HUES48 (cell line): ENCODE data around the gene SOS2.

ENCODE experiments used
- H3K27ac ChIP-seq: one replicate; pipeline ENCODE4 v1.7.0; 2013; ENCODE audit warnings: low read depth, low read length, inconsistent platforms
- H3K27me3 ChIP-seq: 2 replicates; pipeline ENCODE4 v1.6.1; 2013; ENCODE audit warnings: mild to moderate bottlenecking, low read length; ENCODE audit not compliant: control insufficient read depth, insufficient read depth
- H3K36me3 ChIP-seq: 2 replicates; pipeline ENCODE4 v1.6.1; 2013; ENCODE audit warnings: low read length; ENCODE audit not compliant: control insufficient read depth, insufficient read depth
- H3K4me1 ChIP-seq: 2 replicates; pipeline ENCODE4 v1.6.1; 2013; ENCODE audit warnings: mild to moderate bottlenecking, low read length; ENCODE audit not compliant: control insufficient read depth, insufficient read depth
- H3K4me3 ChIP-seq: 2 replicates; pipeline ENCODE4 v1.5.1; 2013; ENCODE audit warnings: mild to moderate bottlenecking, low read depth, low read length
- H3K9ac ChIP-seq: 2 replicates; pipeline ENCODE4 v1.6.1; 2013; ENCODE audit warnings: mild to moderate bottlenecking, low read depth, low read length, moderate library complexity
- H3K9me3 ChIP-seq: 2 replicates; pipeline ENCODE4 v1.6.1; 2013; ENCODE audit warnings: low read length; ENCODE audit not compliant: control insufficient read depth, insufficient read depth

SOS2 gene

GRCh38 chr14:50094056-50094755 is 137.2 kb downstream of the SOS2 start:
- Histone ChIP-seq H3K9ac (no peak overlapping the region), H3K27me3 (no peaks in the 10 kb centered on the region), H3K27ac (no peak overlapping the region), H3K4me1 (0 out of 2 replicates have a peak, but pooled peaks cover 6% of the 10 kb centered on the region), H3K36me3 (no peaks in the 10 kb centered on the region), H3K4me3 (no peak overlapping the region), H3K9me3 (no peaks in the 10 kb centered on the region)

- H3K9ac ChIP-seq = no peak overlapping the region
Measured at GRCh38 chr14:50093496-50093895, 137.9 kb downstream of the SOS2 start.

GRCh38 chr14:50092006-50092555 is 139.3 kb downstream of the SOS2 start:
- Histone ChIP-seq H3K36me3 (no peaks in the 10 kb centered on the region), H3K4me1 (0 out of 2 replicates have a peak, but pooled peaks cover 6% of the 10 kb centered on the region), H3K27ac (no peak overlapping the region), H3K9me3 (no peaks in the 10 kb centered on the region), H3K9ac (no peak overlapping the region), H3K27me3 (no peaks in the 10 kb centered on the region), H3K4me3 (no peak overlapping the region)

More at GRCh38 chr14:50093496-50093895, 137.9 kb downstream of the SOS2 start:
- Histone ChIP-seq H3K4me3 (no peak overlapping the region), H3K27me3 (no peaks in the 10 kb centered on the region), H3K27ac (no peak overlapping the region), H3K4me1 (0 out of 2 replicates have a peak, but pooled peaks cover 6% of the 10 kb centered on the region), H3K36me3 (no peaks in the 10 kb centered on the region), H3K9me3 (no peaks in the 10 kb centered on the region)

GRCh38 chr14:50091240-50091913 is 140.0 kb downstream of the SOS2 start:
- H3K9ac ChIP-seq = no peak overlapping the region
- H3K27me3 ChIP-seq = no peaks in the 10 kb centered on the region
- H3K9me3 ChIP-seq = no peaks in the 10 kb centered on the region
- no peaks in the 10 kb centered on the region for H3K36me3 ChIP-seq
- H3K4me1 ChIP-seq = 0 out of 2 replicates have a peak, but pooled peaks cover 6% of the 10 kb centered on the region
- H3K27ac ChIP-seq = no peak overlapping the region
- no peak overlapping the region for H3K4me3 ChIP-seq

GRCh38 chr14:50089208-50089607 is 142.2 kb downstream of the SOS2 start:
- H3K9ac ChIP-seq = no peak overlapping the region
- H3K36me3 ChIP-seq = no peaks in the 10 kb centered on the region
- no peak overlapping the region for H3K4me3 ChIP-seq
- 0 out of 2 replicates have a peak, but pooled peaks cover 6% of the 10 kb centered on the region for H3K4me1 ChIP-seq
- no peaks in the 10 kb centered on the region for H3K9me3 ChIP-seq
- no peak overlapping the region for H3K27ac ChIP-seq
- H3K27me3 ChIP-seq = no peaks in the 10 kb centered on the region

- Histone ChIP-seq H3K9ac (no peak overlapping the region), H3K4me1 (0 out of 2 replicates have a peak, but pooled peaks cover 6% of the 10 kb centered on the region), H3K36me3 (no peaks in the 10 kb centered on the region), H3K9me3 (no peaks in the 10 kb centered on the region), H3K27me3 (no peaks in the 10 kb centered on the region), H3K27ac (no peak overlapping the region), H3K4me3 (no peak overlapping the region)
Measured at GRCh38 chr14:50088731-50089130, 142.6 kb downstream of the SOS2 start.

- no peak overlapping the region for H3K4me3 ChIP-seq
- 0 out of 2 replicates have a peak, but pooled peaks cover 6% of the 10 kb centered on the region for H3K4me1 ChIP-seq
- no peak overlapping the region for H3K27ac ChIP-seq
- no peak overlapping the region for H3K9ac ChIP-seq
- H3K36me3 ChIP-seq = no peaks in the 10 kb centered on the region
- no peaks in the 10 kb centered on the region for H3K9me3 ChIP-seq
- H3K27me3 ChIP-seq = no peaks in the 10 kb centered on the region
Measured at GRCh38 chr14:50088117-50088515, 143.3 kb downstream of the SOS2 start.

- Histone ChIP-seq H3K27me3 (no peaks in the 10 kb centered on the region), H3K9ac (no peak overlapping the region), H3K4me1 (0 out of 2 replicates have a peak, but pooled peaks cover 6% of the 10 kb centered on the region), H3K4me3 (no peak overlapping the region), H3K9me3 (no peaks in the 10 kb centered on the region), H3K36me3 (no peaks in the 10 kb centered on the region), H3K27ac (no peak overlapping the region)
Measured at GRCh38 chr14:50087341-50088116, 143.8 kb downstream of the SOS2 start.

GRCh38 chr14:50086321-50086711 is 145.1 kb downstream of the SOS2 start:
- no peak overlapping the region for H3K4me3 ChIP-seq
- no peaks in the 10 kb centered on the region for H3K27me3 ChIP-seq
- H3K27ac ChIP-seq = no peak overlapping the region
- no peaks in the 10 kb centered on the region for H3K36me3 ChIP-seq
- H3K9me3 ChIP-seq = no peaks in the 10 kb centered on the region
- H3K4me1 ChIP-seq = 0 out of 2 replicates have a peak, but pooled peaks cover 4% of the 10 kb centered on the region
- no peak overlapping the region for H3K9ac ChIP-seq

- Histone ChIP-seq H3K27ac (no peak overlapping the region), H3K9me3 (no peaks in the 10 kb centered on the region), H3K36me3 (no peaks in the 10 kb centered on the region), H3K27me3 (no peaks in the 10 kb centered on the region), H3K9ac (no peak overlapping the region), H3K4me3 (no peak overlapping the region), H3K4me1 (0 out of 2 replicates have a peak, but pooled peaks cover 4% of the 10 kb centered on the region)
Measured at GRCh38 chr14:50085570-50086320, 145.6 kb downstream of the SOS2 start.
